ENCODE measurements around the gene HIP1R.

HIP1R gene, protein sequence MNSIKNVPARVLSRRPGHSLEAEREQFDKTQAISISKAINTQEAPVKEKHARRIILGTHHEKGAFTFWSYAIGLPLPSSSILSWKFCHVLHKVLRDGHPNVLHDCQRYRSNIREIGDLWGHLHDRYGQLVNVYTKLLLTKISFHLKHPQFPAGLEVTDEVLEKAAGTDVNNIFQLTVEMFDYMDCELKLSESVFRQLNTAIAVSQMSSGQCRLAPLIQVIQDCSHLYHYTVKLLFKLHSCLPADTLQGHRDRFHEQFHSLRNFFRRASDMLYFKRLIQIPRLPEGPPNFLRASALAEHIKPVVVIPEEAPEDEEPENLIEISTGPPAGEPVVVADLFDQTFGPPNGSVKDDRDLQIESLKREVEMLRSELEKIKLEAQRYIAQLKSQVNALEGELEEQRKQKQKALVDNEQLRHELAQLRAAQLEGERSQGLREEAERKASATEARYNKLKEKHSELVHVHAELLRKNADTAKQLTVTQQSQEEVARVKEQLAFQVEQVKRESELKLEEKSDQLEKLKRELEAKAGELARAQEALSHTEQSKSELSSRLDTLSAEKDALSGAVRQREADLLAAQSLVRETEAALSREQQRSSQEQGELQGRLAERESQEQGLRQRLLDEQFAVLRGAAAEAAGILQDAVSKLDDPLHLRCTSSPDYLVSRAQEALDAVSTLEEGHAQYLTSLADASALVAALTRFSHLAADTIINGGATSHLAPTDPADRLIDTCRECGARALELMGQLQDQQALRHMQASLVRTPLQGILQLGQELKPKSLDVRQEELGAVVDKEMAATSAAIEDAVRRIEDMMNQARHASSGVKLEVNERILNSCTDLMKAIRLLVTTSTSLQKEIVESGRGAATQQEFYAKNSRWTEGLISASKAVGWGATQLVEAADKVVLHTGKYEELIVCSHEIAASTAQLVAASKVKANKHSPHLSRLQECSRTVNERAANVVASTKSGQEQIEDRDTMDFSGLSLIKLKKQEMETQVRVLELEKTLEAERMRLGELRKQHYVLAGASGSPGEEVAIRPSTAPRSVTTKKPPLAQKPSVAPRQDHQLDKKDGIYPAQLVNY

DNA sequence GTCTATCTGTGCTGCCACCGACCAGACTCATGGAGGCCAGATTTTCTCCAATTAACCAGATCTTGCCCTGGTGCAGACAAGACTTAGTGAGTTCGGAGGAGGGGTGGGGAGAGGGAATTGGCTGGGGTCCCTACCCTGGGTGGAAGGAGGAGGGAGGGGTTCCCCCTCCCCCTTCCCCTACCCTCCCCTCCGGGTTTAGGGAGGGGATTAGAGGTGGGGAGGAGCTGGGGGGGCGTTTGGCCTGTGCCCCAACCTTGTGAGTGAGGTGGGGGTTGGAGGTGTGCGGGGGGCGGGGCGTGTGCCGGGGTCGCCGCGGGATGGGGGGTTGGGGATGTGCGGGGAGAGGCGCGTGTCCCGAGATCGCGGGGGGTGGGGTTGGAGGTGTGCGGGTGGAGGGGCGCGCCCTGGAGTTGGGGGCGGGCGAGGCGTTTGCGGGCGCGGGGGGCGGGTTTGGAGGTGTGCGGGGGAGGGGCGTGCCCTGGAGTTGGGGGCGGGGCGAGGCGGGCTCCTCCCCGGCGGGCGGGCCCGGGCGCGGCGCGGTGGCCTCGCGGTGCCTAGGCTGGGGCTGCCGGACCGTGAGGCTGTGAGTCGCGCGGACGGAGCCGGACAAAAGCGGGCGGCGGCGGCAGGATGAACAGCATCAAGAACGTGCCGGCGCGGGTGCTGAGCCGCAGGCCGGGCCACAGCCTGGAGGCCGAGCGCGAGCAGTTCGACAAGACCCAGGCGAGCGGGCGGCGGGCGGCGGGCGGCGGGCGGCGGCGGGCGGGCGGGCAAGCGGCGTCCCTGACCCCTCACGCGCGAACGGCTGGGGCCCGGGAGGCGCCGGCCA, at the start of gene HIP1R:
Gene HIP1R, plus strand, starts transcription at position 537 of the 829 bp plus-strand sequence. Its CDS starts 94 bp downstream, at position 631.
- Histone ChIP-seq H3K79me2 (ENCODE audit: insufficient read depth, low read depth) (no peaks in the 10 kb centered on the region), H3K27me3 (ENCODE audit: insufficient read depth, low read depth) (no peaks in the 10 kb centered on the region), H2AFZ (ENCODE audit: low read depth) (peak within 1 kb of the TSS; percentile 61; the same call in 1 of the 2 replicates), H3K27ac (no peak within 1 kb of the TSS), H3K4me3 (IDR thresholded peaks at IDR 0.05; ENCODE audit: insufficient read depth, low read depth, low read length) (no peak within 1 kb of the TSS), H4K20me1 (ENCODE audit: insufficient read depth) (no peaks in the 10 kb centered on the region), H3K9ac (peak within 1 kb of the TSS; percentile 9; the same call in 1 of the 2 replicates), H3K4me1 (ENCODE audit: low read depth, poor library complexity, severe bottlenecking) (peaks cover 10% of the 10 kb centered on the region), H3K36me3 (ENCODE audit: insufficient read depth) (no peaks in the 10 kb centered on the region), H3K4me2 (peak within 1 kb of the TSS; percentile 87)
- TF ChIP-seq, protein P1, sequence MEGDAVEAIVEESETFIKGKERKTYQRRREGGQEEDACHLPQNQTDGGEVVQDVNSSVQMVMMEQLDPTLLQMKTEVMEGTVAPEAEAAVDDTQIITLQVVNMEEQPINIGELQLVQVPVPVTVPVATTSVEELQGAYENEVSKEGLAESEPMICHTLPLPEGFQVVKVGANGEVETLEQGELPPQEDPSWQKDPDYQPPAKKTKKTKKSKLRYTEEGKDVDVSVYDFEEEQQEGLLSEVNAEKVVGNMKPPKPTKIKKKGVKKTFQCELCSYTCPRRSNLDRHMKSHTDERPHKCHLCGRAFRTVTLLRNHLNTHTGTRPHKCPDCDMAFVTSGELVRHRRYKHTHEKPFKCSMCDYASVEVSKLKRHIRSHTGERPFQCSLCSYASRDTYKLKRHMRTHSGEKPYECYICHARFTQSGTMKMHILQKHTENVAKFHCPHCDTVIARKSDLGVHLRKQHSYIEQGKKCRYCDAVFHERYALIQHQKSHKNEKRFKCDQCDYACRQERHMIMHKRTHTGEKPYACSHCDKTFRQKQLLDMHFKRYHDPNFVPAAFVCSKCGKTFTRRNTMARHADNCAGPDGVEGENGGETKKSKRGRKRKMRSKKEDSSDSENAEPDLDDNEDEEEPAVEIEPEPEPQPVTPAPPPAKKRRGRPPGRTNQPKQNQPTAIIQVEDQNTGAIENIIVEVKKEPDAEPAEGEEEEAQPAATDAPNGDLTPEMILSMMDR (conservative IDR thresholded peaks at IDR 0.05; ENCODE audit: low read depth, low read length), result no peak

DNA sequence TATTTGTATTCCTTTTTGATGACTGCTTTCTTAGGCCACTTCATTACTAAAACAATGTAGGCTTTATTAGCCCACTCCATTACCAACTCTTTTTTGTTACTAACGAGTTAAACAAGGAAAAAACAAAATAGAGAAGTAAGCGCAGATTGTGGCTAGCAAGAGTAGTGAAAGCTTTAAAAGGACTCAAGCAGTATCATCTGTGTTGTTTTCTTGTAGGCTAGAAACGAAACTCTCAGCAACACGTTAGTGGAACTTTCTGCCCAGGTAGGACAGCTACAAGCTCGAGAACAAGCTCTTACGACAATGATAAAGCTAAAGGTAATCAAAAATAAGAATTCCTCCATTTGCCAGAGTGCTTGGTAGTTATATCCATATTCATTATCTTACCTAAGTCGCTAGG, 49.8 kb upstream of the HIP1R start:
- Histone ChIP-seq H3K4me1 (ENCODE audit: low read depth, poor library complexity, severe bottlenecking) (no peaks in the 10 kb centered on the region), H4K20me1 (ENCODE audit: insufficient read depth) (no peaks in the 10 kb centered on the region), H2AFZ (ENCODE audit: low read depth) (no peak overlapping the region), H3K9ac (no peak overlapping the region), H3K27ac (no peak overlapping the region), H3K4me3 (IDR thresholded peaks at IDR 0.05; ENCODE audit: insufficient read depth, low read depth, low read length) (no peak overlapping the region), H3K36me3 (ENCODE audit: insufficient read depth) (no peaks in the 10 kb centered on the region), H3K4me2 (no peak overlapping the region), H3K79me2 (ENCODE audit: insufficient read depth, low read depth) (no peaks in the 10 kb centered on the region), H3K27me3 (ENCODE audit: insufficient read depth, low read depth) (no peaks in the 10 kb centered on the region)
- TF ChIP-seq, protein P1 (conservative IDR thresholded peaks at IDR 0.05; ENCODE audit: low read depth, low read length), result no peak

- TF ChIP-seq, protein P1 (conservative IDR thresholded peaks at IDR 0.05; ENCODE audit: low read depth, low read length), result no peak
- H3K27me3 ChIP-seq (ENCODE audit: insufficient read depth, low read depth), result no peaks in the 10 kb centered on the region
- H2AFZ ChIP-seq (ENCODE audit: low read depth), result no peak overlapping the region
- no peaks in the 10 kb centered on the region for H4K20me1 ChIP-seq (ENCODE audit: insufficient read depth)
- no peak overlapping the region for H3K27ac ChIP-seq
- H3K4me3 ChIP-seq (IDR thresholded peaks at IDR 0.05; ENCODE audit: insufficient read depth, low read depth, low read length), result no peak overlapping the region
- no peaks in the 10 kb centered on the region for H3K4me1 ChIP-seq (ENCODE audit: low read depth, poor library complexity, severe bottlenecking)
- no peak overlapping the region for H3K9ac ChIP-seq
- no peaks in the 10 kb centered on the region for H3K36me3 ChIP-seq (ENCODE audit: insufficient read depth)
- H3K79me2 ChIP-seq (ENCODE audit: insufficient read depth, low read depth), result no peaks in the 10 kb centered on the region
- no peak overlapping the region for H3K4me2 ChIP-seq
Measured at GRCh38 chr12:122788387-122788786, 46.9 kb upstream of the HIP1R start.

DNA sequence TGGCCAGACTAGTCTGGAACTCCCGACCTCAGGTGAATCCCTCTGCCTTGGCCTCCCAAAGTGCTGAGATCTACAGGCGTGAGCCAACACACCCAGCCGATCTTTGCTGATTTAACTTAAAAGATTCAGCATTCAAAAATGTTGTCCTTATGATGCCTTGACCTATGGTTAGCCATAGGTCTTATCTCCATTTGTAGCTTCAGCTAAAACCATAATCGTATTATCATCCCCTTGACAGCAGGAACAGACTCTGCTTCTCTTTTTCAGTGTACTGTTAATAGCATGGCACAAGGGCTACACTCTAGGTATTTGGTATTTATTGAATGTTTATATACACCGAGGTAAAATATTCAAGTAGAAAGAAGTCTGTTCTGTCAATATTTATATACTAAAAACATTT, 45.6 kb upstream of the HIP1R start:
- Histone ChIP-seq H3K4me1 (ENCODE audit: low read depth, poor library complexity, severe bottlenecking) (peaks cover 3% of the 10 kb centered on the region), H4K20me1 (ENCODE audit: insufficient read depth) (no peaks in the 10 kb centered on the region), H3K27ac (no peak overlapping the region), H3K4me3 (IDR thresholded peaks at IDR 0.05; ENCODE audit: insufficient read depth, low read depth, low read length) (no peak overlapping the region), H2AFZ (ENCODE audit: low read depth) (no peak overlapping the region), H3K9ac (no peak overlapping the region), H3K36me3 (ENCODE audit: insufficient read depth) (no peaks in the 10 kb centered on the region), H3K27me3 (ENCODE audit: insufficient read depth, low read depth) (no peaks in the 10 kb centered on the region), H3K79me2 (ENCODE audit: insufficient read depth, low read depth) (no peaks in the 10 kb centered on the region), H3K4me2 (no peak overlapping the region)
- TF ChIP-seq, protein P1 (conservative IDR thresholded peaks at IDR 0.05; ENCODE audit: low read depth, low read length), result no peak
